Tibial nerve (tissue), 4 donors: ENCODE measurements around the gene VTCN1.

ENCODE experiments used
- EP300 ChIP-seq, 2 donors: sonication (generic); formaldehyde crosslinking; IDR thresholded peaks; one replicate each; pipeline ENCODE4 v1.6.1; 2017; ENCODE audit warnings: antibody characterized with exemption in 2 of 2, mild to moderate bottlenecking in 1 of 2
- POLR2A ChIP-seq, 2 donors: fragments of 450-650 bp; IDR thresholded peaks; one replicate each; pipeline ENCODE4 v1.6.1; 2017; ENCODE audit warnings: antibody characterized with exemption in 2 of 2, mild to moderate bottlenecking in 2 of 2, moderate library complexity in 2 of 2
- TF ChIP-seq, protein P1 (sequence below), 5 experiments: fragments of 200-600 bp in 3 of 5; fragments of 450-650 bp in 2 of 5; sonication (generic) in 3 of 5; IDR thresholded peaks; one replicate each; pipeline ENCODE4 v1.5.1; 2016 to 2019; ENCODE audit warnings: antibody characterized with exemption in 5 of 5, mild to moderate bottlenecking in 3 of 5, moderate library complexity in 2 of 5

DNA sequence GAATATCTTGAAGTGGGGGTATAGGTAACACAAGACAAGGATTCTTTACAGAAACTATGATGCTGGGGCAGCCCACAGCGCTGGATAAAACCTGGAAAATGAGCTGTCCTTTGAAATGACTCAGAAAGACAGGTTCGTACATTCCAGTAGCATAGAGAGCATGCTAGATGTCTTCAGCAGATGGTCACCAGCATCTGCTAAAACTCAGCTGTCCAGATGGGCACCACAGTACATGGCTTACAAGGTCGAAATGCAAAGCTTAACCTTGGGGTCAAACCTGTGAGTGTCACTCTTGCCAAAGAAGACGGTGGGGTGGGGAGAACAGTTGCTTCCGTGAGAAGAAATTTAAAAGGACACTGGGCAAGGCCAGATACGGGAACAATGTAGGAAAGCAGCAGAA, 47.9 kb downstream of the VTCN1 start:
- TF ChIP-seq POLR2A (IDR thresholded peaks at IDR 0.05) (no peak), EP300 (IDR thresholded peaks at IDR 0.05) (no peak)
- TF ChIP-seq, protein P1, sequence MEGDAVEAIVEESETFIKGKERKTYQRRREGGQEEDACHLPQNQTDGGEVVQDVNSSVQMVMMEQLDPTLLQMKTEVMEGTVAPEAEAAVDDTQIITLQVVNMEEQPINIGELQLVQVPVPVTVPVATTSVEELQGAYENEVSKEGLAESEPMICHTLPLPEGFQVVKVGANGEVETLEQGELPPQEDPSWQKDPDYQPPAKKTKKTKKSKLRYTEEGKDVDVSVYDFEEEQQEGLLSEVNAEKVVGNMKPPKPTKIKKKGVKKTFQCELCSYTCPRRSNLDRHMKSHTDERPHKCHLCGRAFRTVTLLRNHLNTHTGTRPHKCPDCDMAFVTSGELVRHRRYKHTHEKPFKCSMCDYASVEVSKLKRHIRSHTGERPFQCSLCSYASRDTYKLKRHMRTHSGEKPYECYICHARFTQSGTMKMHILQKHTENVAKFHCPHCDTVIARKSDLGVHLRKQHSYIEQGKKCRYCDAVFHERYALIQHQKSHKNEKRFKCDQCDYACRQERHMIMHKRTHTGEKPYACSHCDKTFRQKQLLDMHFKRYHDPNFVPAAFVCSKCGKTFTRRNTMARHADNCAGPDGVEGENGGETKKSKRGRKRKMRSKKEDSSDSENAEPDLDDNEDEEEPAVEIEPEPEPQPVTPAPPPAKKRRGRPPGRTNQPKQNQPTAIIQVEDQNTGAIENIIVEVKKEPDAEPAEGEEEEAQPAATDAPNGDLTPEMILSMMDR (IDR thresholded peaks at IDR 0.05): no peak
